Measurements from ENCODE around the gene ITIH3.

The ITIH3 gene

DNA sequence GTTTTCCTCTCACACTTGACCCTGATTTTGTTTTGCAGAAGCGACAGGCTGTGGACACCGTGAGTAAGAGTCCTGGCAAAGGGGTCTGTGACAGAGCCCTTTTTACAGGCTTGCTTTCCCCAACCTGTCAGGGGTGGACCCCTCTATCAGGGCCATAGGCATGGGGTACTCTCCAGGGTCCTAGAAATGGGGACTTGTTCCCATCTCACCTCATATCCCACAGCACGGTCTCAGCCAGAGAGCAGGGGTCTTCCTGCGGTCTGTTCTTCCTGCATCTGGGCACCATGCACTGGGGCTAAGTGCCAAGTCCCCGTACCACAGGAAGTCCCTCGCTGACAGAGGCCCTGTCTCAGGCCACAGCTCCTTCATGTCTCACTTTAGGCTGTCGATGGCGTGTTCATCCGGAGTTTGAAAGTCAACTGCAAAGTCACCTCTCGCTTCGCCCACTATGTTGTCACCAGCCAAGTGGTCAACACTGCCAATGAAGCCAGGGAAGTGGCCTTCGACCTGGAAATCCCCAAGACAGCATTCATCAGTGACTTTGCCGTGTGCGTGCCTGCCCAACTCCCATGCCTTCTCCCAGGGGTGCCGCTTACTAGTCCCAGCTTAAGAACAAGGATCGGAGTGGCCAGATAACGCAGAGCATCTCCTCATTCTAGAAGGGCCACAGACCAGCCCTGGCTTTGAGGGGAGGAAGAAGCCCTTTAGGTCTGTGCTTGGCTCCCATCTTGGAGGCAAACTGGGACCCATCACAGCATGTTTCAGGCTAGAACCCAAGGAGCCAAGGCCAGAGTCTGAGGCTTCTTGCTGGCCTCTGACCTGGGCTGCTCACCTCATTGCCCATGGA is 16.4 kb upstream of the ITIH3 start:
- ChIA-PET POLR2A (interaction anchor here (5.6 kb wide), 1 partner anchor 7 kb away, joined by 35 read pairs; the partner anchor contains the start of gene NEK4), CTCF (no interaction called here)
- DNase-seq (ENCODE audit: extremely low spot score), result no peak
- TF ChIP-seq LEF1 (IDR thresholded peaks at IDR 0.05; ENCODE audit: borderline replicate concordance) (no peak), FOXA1 (IDR thresholded peaks at IDR 0.05) (no peak), FOXK2 (IDR thresholded peaks at IDR 0.05) (no peak), L3MBTL2 (conservative IDR thresholded peaks at IDR 0.05) (no peak), PKNOX1 (IDR thresholded peaks at IDR 0.05) (no peak), FOXM1 (IDR thresholded peaks at IDR 0.05; ENCODE audit: borderline replicate concordance) (no peak), BHLHE40 (IDR thresholded peaks at IDR 0.05; ENCODE audit: borderline replicate concordance) (no peak), NFRKB (IDR thresholded peaks at IDR 0.05) (no peak), SP1 (IDR thresholded peaks at IDR 0.05) (no peak), SUZ12 (IDR thresholded peaks at IDR 0.05) (no peak), TARDBP (IDR thresholded peaks at IDR 0.05) (no peak), HDGF (IDR thresholded peaks at IDR 0.05; ENCODE audit: borderline replicate concordance) (no peak), ARNT (IDR thresholded peaks at IDR 0.05) (no peak), ZNF384 (IDR thresholded peaks at IDR 0.05) (no peak), ELF4 (IDR thresholded peaks at IDR 0.05) (no peak), CTBP1 (IDR thresholded peaks at IDR 0.05; ENCODE audit: borderline replicate concordance) (no peak)

GRCh38 chr3:52779011-52779836 is 15.4 kb upstream of the ITIH3 start:
- TF ChIP-seq LEF1 (IDR thresholded peaks at IDR 0.05; ENCODE audit: borderline replicate concordance), result no peak
- no peak for TF ChIP-seq HDGF (IDR thresholded peaks at IDR 0.05; ENCODE audit: borderline replicate concordance)
- TF ChIP-seq TARDBP (IDR thresholded peaks at IDR 0.05), result no peak
- TF ChIP-seq CTBP1 (IDR thresholded peaks at IDR 0.05; ENCODE audit: borderline replicate concordance), result no peak
- TF ChIP-seq FOXM1 (IDR thresholded peaks at IDR 0.05; ENCODE audit: borderline replicate concordance), result no peak
- TF ChIP-seq FOXK2 (IDR thresholded peaks at IDR 0.05), result no peak
- TF ChIP-seq BHLHE40 (IDR thresholded peaks at IDR 0.05; ENCODE audit: borderline replicate concordance), result no peak
- TF ChIP-seq SP1 (IDR thresholded peaks at IDR 0.05), result no peak
- no peak for TF ChIP-seq ZNF384 (IDR thresholded peaks at IDR 0.05)
- no peak for TF ChIP-seq PKNOX1 (IDR thresholded peaks at IDR 0.05)
- TF ChIP-seq ARNT (IDR thresholded peaks at IDR 0.05), result no peak
- TF ChIP-seq SUZ12 (IDR thresholded peaks at IDR 0.05), result no peak
- TF ChIP-seq FOXA1 (IDR thresholded peaks at IDR 0.05), result no peak
- TF ChIP-seq L3MBTL2 (conservative IDR thresholded peaks at IDR 0.05), result no peak
- no peak for TF ChIP-seq ELF4 (IDR thresholded peaks at IDR 0.05)
- TF ChIP-seq NFRKB (IDR thresholded peaks at IDR 0.05), result no peak
- POLR2A ChIA-PET, result interaction anchor here (5.6 kb wide), 1 partner anchor 8 kb away, joined by 35 read pairs; the partner anchor contains the start of gene NEK4
- DNase-seq (ENCODE audit: extremely low spot score), result no peak
- CTCF ChIA-PET, result interaction anchor here (0.7 kb wide), 2 partner anchors 20 to 463 kb away, joined by 3 read pairs; partner anchors contain the start of gene DNAH1

DNA sequence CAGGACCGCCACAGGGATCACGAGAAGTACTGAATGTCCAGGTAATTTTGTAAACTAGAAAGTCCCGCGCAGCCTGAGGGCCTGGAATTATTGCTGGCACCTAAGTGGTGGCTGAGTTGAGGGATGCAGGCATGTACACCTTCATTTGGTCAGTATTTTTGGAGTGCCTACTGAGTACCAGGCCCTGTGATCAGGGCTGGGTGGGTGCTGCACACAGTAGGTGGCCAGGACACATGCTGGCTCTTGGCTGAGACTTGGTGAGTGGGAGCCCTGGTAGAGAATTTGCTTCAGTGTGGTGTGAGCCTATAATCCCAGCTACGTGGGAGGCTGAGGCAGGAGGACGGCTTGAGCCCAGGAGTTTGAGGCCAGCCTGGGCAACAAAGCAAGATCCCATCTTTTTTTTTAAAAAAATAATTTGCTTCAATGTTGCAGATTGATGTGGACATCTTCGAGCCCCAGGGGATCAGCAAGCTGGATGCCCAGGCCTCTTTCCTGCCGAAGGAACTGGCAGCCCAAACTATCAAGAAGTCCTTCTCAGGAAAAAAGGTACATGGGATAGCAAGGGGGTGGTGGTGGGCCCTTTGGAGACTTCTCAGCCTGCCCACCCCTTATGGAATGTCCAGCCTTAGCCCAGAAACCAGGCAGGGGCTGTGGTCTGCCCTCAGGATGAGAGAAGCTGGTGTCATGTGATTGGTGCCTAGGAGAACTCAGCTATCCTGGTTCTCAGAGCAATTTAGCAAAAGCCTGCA is 14.6 kb upstream of the ITIH3 start:
- POLR2A ChIA-PET, result interaction anchor here (5.6 kb wide), 1 partner anchor 8 kb away, joined by 35 read pairs; the partner anchor contains the start of gene NEK4
- CTCF ChIA-PET, result interaction anchor here (0.7 kb wide), 2 partner anchors 19 to 464 kb away, joined by 3 read pairs; partner anchors contain the start of gene DNAH1

More for the DNA sequence above, 14.6 kb upstream of the ITIH3 start:
- DNase-seq (ENCODE audit: extremely low spot score), result no peak
- TF ChIP-seq NFRKB (IDR thresholded peaks at IDR 0.05) (no peak), PKNOX1 (IDR thresholded peaks at IDR 0.05) (no peak), LEF1 (IDR thresholded peaks at IDR 0.05; ENCODE audit: borderline replicate concordance) (no peak), TARDBP (IDR thresholded peaks at IDR 0.05) (no peak), SUZ12 (IDR thresholded peaks at IDR 0.05) (no peak), ZNF384 (IDR thresholded peaks at IDR 0.05) (no peak), FOXM1 (IDR thresholded peaks at IDR 0.05; ENCODE audit: borderline replicate concordance) (no peak), HDGF (IDR thresholded peaks at IDR 0.05; ENCODE audit: borderline replicate concordance) (no peak), SP1 (IDR thresholded peaks at IDR 0.05) (no peak), FOXK2 (IDR thresholded peaks at IDR 0.05) (no peak), BHLHE40 (IDR thresholded peaks at IDR 0.05; ENCODE audit: borderline replicate concordance) (no peak), CTBP1 (IDR thresholded peaks at IDR 0.05; ENCODE audit: borderline replicate concordance) (no peak), FOXA1 (IDR thresholded peaks at IDR 0.05) (no peak), L3MBTL2 (conservative IDR thresholded peaks at IDR 0.05) (no peak), ELF4 (IDR thresholded peaks at IDR 0.05) (no peak), ARNT (IDR thresholded peaks at IDR 0.05) (no peak)

Data from HEK293T (cell line).